Adipose tissue (tissue), 3 donors: Measurements from ENCODE around the gene ZFYVE9. TPM values are rescaled to one million over a fixed set of nuclear protein-coding genes. Genes with fewer than 3 reads are reported as not detected.
"Not testable (repeated sequence)": the region's sequence is repeated elsewhere in the genome, so short reads cannot be mapped to it uniquely, and the experiment has no call there.

ENCODE experiments used
- H3K27ac ChIP-seq: one replicate; pipeline ENCODE4 v1.5.1; 2013; ENCODE audit warnings: low read depth, low read length
- WGBS, 3 donors: extraction: QIAGEN DNeasy Blood & Tissue Kit; methylation state at CpG; one replicate each; pipeline ENCODE4 v1.1.7; 2013; 5-methylcytosine and 5-hydroxymethylcytosine counted together
- polyA plus RNA-seq, 3 donors: library from polyadenylated mRNA; stranded (reverse); fragments of 200-250 nt; gene quantifications; one replicate each; pipeline ENCODE4 v1.2.3, GENCODE V29; 2013
- donor health status: healthy with polysubstance abuse.
- donor health status: Bipolar disorder and iron deficiency.
- donor health status: healthy.

The ZFYVE9 gene
- polyA plus RNA-seq, 3 donors = 7.4 to 13.4 (median 10.1) TPM

GRCh38 chr1:52369851-52370250, 228.0 kb downstream of the ZFYVE9 start:
- H3K27ac ChIP-seq = not testable (repeated sequence)
- WGBS, 3 donors = 67 to 81% (median 68%) methylated on average over 1 of the region's 1 CpG

- WGBS, 3 donors = 96 to 97% (median 97%) methylated on average over 3 of the region's 3 CpGs
Measured at GRCh38 chr1:52385376-52385775, 243.5 kb downstream of the ZFYVE9 start.

GRCh38 chr1:52386458-52386857, 244.6 kb downstream of the ZFYVE9 start:
- H3K27ac ChIP-seq = no peak overlapping the region
- 86 to 89% (median 89%) methylated on average over 5 of the region's 5 CpGs for WGBS, 3 donors

More at GRCh38 chr1:52385376-52385775, 243.5 kb downstream of the ZFYVE9 start:
- H3K27ac ChIP-seq = no peak overlapping the region

- 94 to 97% (median 96%) methylated on average over 5 of the region's 5 CpGs for WGBS, 3 donors
- H3K27ac ChIP-seq = no peak overlapping the region
Measured at GRCh38 chr1:52393174-52393573, 251.3 kb downstream of the ZFYVE9 start.

Other genes with a start within 250 kb of the ZFYVE9 start
- gene RAB3B, start 151.4 kb upstream of the ZFYVE9 start, polyA plus RNA-seq = under 1 TPM; under 0.01 to 0.56 (median 0.03) TPM
- 10 to 100 TPM in 1 of 3 donors, 1 to 10 TPM in 2; 3.8 to 13.7 (median 4.8) TPM for gene KTI12, start 108.3 kb upstream of the ZFYVE9 start, polyA plus RNA-seq
- gene TXNDC12, start 86.9 kb upstream of the ZFYVE9 start, polyA plus RNA-seq = 10 to 100 TPM; 23.4 to 27.6 (median 25.6) TPM
- 10 to 100 TPM; 26.2 to 57.7 (median 44.6) TPM for gene BTF3L4, start 85.8 kb upstream of the ZFYVE9 start, polyA plus RNA-seq
- 10 to 100 TPM; 12.6 to 18.5 (median 15.6) TPM for gene CC2D1B, start 224.1 kb downstream of the ZFYVE9 start, polyA plus RNA-seq